ENCODE data around the gene VSTM2A. TPM values are rescaled to one million over a fixed set of nuclear protein-coding genes. Genes with fewer than 3 reads are reported as not detected.
"Not testable (repeated sequence)": the region's sequence is repeated elsewhere in the genome, so short reads cannot be mapped to it uniquely, and the experiment has no call there.

The VSTM2A gene, protein sequence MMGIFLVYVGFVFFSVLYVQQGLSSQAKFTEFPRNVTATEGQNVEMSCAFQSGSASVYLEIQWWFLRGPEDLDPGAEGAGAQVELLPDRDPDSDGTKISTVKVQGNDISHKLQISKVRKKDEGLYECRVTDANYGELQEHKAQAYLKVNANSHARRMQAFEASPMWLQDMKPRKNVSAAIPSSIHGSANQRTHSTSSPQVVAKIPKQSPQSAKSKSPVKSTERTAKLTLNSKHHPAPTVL
- not detected for total RNA-seq
- long read RNA-seq = 0 reads

- no peak for DNase-seq
- intact Hi-C loops (cut with DNase I) = no loop called here
- ATAC-seq = peak in 1 of 2 donors; percentile 66
These were observed at the start of gene VSTM2A for GRCh38 chr7:54541669-54542625. Gene VSTM2A, plus strand, starts transcription at chr7:54542375. Its CDS starts 356 bp downstream, at chr7:54542731.

GRCh38 chr7:54504531-54504930 lies 37.6 kb upstream of the VSTM2A start:
- intact Hi-C loops (cut with DNase I); DNase-seq; ATAC-seq: not testable (repeated sequence)

GRCh38 chr7:54529568-54529967 lies 12.6 kb upstream of the VSTM2A start:
- intact Hi-C loops (cut with DNase I) = no loop called here

DNA sequence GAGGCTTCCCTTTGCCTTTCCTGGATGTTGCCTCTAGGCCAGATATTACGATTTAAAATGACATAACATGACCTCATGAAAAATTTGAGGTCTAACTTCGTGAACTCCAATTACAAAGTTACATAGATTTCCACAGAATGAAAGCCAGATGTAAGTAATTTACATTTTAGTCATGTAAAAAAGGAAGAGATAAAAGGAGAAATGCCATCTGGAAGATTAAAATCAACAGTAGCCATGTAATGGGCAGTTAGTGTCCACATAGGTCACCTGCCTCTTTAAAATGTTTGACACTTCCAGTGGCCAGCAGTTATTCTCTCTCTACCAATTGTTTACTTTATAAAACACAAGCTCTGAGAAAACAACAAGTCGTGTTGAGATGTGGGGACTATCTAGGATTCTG lies 4.1 kb upstream of the VSTM2A start:
- no peak for DNase-seq
- no peak for ATAC-seq
- intact Hi-C loops (cut with DNase I) = no loop called here

More at GRCh38 chr7:54529568-54529967, 12.6 kb upstream of the VSTM2A start:
- no peak for ATAC-seq
- DNase-seq = no peak

DNA sequence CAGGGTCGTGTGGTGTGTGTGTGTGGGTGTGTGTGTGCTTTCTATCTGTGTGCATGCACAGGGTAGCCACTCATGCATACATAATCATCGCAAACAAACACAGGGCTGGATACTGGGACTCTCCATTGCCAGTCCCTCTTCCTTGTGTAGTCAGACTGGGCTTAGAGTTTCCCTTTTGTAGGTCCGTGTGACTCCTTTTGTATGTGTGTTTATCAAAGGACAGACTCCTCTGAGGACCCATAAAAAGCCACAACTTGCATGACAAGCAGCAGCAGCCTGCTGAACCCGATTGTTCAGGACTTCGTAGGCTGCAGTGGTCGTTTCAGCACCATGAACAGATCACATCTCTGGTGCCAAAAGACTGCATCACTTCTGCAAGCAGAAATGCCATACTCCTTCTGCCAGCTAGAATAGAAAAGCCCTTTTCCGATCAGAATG lies 895 bp downstream of the VSTM2A start:
- no peak for DNase-seq
- no peak for ATAC-seq
- intact Hi-C loops (cut with DNase I) = no loop called here

DNA sequence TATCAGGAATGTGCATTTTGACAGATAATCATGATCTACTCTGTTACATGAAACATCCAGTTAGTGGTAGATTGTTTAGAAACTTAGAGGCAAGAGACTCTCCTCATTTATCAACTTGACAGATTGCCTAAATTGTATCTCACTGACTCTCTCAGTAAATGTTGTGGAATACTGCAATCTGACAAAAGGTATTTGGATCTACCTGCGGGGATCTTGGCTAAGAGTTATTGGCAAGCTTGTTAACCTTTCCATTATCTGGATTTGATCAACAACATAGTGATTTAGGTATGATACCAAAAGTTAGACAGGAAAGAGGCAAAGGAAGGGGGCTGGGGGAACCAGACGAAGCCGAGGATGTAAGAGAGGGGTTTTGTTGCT lies 2.0 kb downstream of the VSTM2A start:
- DNase-seq (no peak), ATAC-seq (no peak)
- intact Hi-C loops (cut with DNase I) = no loop called here

DNA sequence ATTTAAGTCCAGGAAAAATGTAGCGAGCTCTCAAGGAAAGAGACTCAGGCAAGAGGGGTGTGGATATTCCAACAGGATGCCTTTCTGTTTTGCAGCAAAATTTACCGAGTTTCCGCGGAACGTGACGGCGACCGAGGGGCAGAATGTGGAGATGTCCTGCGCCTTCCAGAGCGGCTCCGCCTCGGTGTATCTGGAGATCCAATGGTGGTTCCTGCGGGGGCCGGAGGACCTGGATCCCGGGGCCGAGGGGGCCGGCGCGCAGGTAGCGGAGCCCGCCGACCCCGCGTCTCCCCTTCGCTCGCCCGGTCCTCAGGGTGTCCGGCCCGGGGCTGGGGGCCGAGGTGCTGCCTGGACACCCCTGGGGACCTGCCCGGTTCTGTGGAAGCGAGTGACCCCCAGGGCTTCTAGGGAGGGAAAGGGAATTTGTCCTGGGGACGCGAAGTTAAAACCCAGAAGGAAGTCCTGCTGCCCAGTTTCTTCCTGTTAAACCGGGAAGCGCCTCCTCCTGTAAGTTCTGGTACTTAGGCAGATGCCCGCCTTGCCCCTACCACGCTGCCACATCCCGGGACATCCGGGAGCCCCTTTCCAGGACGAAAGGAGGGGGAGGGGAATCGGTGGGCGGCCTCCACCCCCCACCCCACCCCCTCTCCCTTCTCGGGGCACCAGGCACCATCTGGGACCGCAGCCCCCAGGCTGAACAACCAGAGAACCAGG lies 2.5 kb downstream of the VSTM2A start:
- ATAC-seq (no peak), DNase-seq (no peak)
- intact Hi-C loops (cut with DNase I) = no loop called here

- intact Hi-C loops (cut with DNase I) = no loop called here
- DNase-seq (no peak), ATAC-seq (no peak)
These were observed 3.0 kb downstream of the VSTM2A start for GRCh38 chr7:54545241-54545563.

GRCh38 chr7:54546081-54546985 lies 4.2 kb downstream of the VSTM2A start:
- intact Hi-C loops (cut with DNase I) = no loop called here
- DNase-seq (no peak), ATAC-seq (no peak)

GRCh38 chr7:54546986-54547314 lies 4.8 kb downstream of the VSTM2A start:
- no peak for DNase-seq
- no peak for ATAC-seq
- intact Hi-C loops (cut with DNase I) = no loop called here

- ATAC-seq = no peak
- no peak for DNase-seq
These were observed 8.3 kb downstream of the VSTM2A start for GRCh38 chr7:54550471-54550870.

GRCh38 chr7:54556121-54556520 lies 13.9 kb downstream of the VSTM2A start:
- DNase-seq (no peak), ATAC-seq (no peak)
- intact Hi-C loops (cut with DNase I) = no loop called here

More at GRCh38 chr7:54550471-54550870, 8.3 kb downstream of the VSTM2A start:
- intact Hi-C loops (cut with DNase I) = no loop called here

DNA sequence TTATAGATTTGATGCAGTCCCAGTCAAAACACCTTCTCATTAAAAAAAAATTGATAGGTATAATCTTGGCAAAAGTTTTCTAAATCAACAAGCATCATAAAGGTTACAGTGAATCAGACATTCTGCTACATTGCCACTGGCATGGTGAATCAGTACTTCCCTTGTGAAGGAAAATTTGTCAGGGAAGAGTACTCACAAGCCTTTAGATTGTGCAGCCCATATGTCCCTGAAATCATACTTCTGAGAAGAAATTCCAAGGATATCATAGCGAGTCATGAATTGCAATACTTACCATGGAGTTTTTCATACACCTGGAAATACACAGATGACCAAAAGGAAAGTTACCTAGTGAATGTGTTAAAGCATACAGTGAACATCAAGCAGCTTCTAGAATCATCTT lies 17.2 kb downstream of the VSTM2A start:
- ATAC-seq = no peak
- DNase-seq = no peak
- intact Hi-C loops (cut with DNase I) = no loop called here

DNA sequence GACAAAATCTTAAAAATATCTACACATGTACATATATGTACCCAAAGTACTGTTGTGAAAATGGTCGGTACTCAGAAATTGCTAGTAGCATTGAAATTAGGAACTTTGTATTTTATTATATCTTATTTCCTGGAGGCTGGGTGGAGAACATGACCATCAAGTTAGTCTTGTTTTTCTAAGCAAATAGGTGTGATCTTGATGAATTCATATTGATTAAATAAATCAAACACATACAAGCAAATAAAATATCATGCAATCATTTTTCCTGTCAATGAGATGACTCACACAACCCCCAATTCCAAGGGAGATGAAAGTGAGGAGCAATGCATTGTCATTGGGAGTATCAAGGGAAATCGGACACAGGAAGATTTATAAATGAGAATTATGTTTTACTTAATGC lies 18.0 kb downstream of the VSTM2A start:
- intact Hi-C loops (cut with DNase I) = no loop called here
- DNase-seq (no peak), ATAC-seq (no peak)

DNA sequence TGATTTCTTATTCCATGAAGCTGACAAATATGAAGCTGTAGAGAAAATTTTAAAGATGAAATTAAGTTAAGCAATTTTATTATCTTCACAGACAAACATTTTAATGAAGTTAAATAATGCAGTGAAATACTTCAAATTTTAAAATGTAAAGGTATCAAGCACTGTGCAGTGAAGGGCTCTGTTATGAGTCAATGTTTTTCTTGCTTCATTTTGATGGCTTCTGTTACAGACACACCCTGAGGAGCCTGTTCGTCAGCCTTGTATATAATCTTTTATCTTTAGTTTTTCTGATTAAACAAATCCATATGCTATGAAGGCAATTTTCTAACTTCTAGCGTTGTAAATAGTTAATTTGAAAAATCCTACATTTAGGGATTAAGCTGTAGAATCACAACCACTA lies 18.5 kb downstream of the VSTM2A start:
- DNase-seq (no peak), ATAC-seq (no peak)
- intact Hi-C loops (cut with DNase I) = no loop called here

- DNase-seq (no peak), ATAC-seq (no peak)
- intact Hi-C loops (cut with DNase I) = no loop called here
These were observed 21.2 kb downstream of the VSTM2A start for GRCh38 chr7:54563329-54563916.

- intact Hi-C loops (cut with DNase I) = no loop called here
- DNase-seq = no peak
- ATAC-seq = no peak
These were observed 23.3 kb downstream of the VSTM2A start for GRCh38 chr7:54565432-54565831.

- ATAC-seq = no peak
- DNase-seq = no peak
- intact Hi-C loops (cut with DNase I) = no loop called here
These were observed 39.3 kb downstream of the VSTM2A start for GRCh38 chr7:54581511-54581910.

Data from left cardiac atrium (tissue), 4 donors.